Stimulated activated CD8-positive, alpha-beta memory T cell treated with anti-CD3 and anti-CD28 coated beads, Interleukin-15, amount 100 ng/mL, for 1 hour (primary cell): ENCODE data around the gene MAU2.

ENCODE experiments used
- DNase-seq: peaks from one replicate; pipeline ENCODE4 v3.0.0-alpha.2; 2020; ENCODE audit warnings: low read depth

Gene MAU2

GRCh38 chr19:19305696-19306095 lies 14.9 kb upstream of the MAU2 start:
- DNase-seq, result no peak

GRCh38 chr19:19306191-19306590 lies 14.4 kb upstream of the MAU2 start:
- no peak for DNase-seq

GRCh38 chr19:19308373-19308772 lies 12.3 kb upstream of the MAU2 start:
- no peak for DNase-seq

- DNase-seq, result no peak
Observed at GRCh38 chr19:19315444-19315843, 5.2 kb upstream of the MAU2 start.

- DNase-seq, result no peak
Observed at GRCh38 chr19:19316082-19316481, 4.5 kb upstream of the MAU2 start.

GRCh38 chr19:19319732-19320360 lies 783 bp upstream of the MAU2 start:
- DNase-seq, result no peak

GRCh38 chr19:19321141-19321577 lies 530 bp downstream of the MAU2 start:
- no peak for DNase-seq

- DNase-seq, result no peak
Observed at GRCh38 chr19:19324059-19324770, 3.6 kb downstream of the MAU2 start.

- DNase-seq, result no peak
Observed at GRCh38 chr19:19327672-19328071, 7.0 kb downstream of the MAU2 start.

- DNase-seq, result no peak
Observed at GRCh38 chr19:19329126-19329525, 8.5 kb downstream of the MAU2 start.

GRCh38 chr19:19334063-19334988 lies 13.7 kb downstream of the MAU2 start:
- DNase-seq, result no peak

- DNase-seq, result no peak
Observed at GRCh38 chr19:19334989-19335344, 14.3 kb downstream of the MAU2 start.

- no peak for DNase-seq
Observed at GRCh38 chr19:19335408-19336158, 15.0 kb downstream of the MAU2 start.

- DNase-seq, result no peak
Observed at GRCh38 chr19:19336597-19336996, 16.0 kb downstream of the MAU2 start.

GRCh38 chr19:19337120-19337519 lies 16.5 kb downstream of the MAU2 start:
- DNase-seq, result no peak

- DNase-seq, result no peak
Observed at GRCh38 chr19:19338082-19338481, 17.5 kb downstream of the MAU2 start.

GRCh38 chr19:19341026-19341425 lies 20.4 kb downstream of the MAU2 start:
- no peak for DNase-seq

GRCh38 chr19:19342086-19343015 lies 21.7 kb downstream of the MAU2 start:
- DNase-seq, result no peak

GRCh38 chr19:19343016-19343362 lies 22.4 kb downstream of the MAU2 start:
- DNase-seq, result no peak

- DNase-seq, result no peak
Observed at GRCh38 chr19:19343762-19344161, 23.1 kb downstream of the MAU2 start.

- DNase-seq, result no peak
Observed at GRCh38 chr19:19345232-19345631, 24.6 kb downstream of the MAU2 start.
